Epithelial cell of prostate (primary cell): Measurements from ENCODE around the gene INPP4B.
"Not testable (repeated sequence)": the region's sequence is repeated elsewhere in the genome, so short reads cannot be mapped to it uniquely, and the experiment has no call there.

Source experiments
- DNase-seq: peaks from one replicate; pipeline ENCODE4 v3.0.0-alpha.2; 2011; ENCODE audit warnings: low read depth, low spot score
- H3K27ac ChIP-seq: fragments of 450-650 bp; 2 replicates; pipeline ENCODE4 v1.5.1; 2017; ENCODE audit warnings: mild to moderate bottlenecking

Gene INPP4B

DNA sequence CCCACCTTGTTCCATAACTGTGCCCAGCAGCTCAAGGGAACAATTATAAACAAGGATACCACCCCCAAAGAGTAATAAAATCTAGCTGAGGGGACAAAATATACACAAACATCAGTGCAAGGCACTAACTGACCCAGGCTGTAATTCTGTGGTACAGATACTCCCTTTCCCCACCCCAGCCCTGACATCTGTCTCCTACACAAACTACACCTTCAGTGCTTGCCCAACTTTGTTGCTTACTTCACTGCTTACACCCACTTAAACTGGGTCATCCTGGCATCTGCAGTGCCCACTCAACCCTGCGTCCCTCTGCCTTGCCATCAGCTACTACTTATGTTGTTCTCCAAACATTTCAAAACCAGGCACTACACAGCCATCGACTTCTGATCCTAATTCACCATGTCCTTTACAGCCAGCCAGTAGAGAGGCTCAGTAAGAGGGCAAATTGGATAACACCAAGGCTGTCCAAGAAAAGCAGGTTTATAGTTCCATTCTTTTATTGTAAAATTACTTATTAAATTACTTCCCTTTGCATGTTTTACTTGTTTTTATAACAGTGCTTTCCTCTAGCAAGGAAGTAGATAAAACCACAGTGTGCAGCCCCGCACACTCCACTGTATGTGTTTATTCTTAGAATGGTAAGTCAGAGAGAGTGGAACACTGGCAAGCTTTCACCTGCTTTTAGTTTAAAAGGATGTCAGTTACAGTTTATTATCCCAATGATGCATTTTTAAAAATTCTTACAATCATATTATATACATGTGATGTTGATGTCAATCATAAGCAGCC lies 149.6 kb downstream of the INPP4B start:
- no peak overlapping the region for H3K27ac ChIP-seq
- no peak for DNase-seq

DNA sequence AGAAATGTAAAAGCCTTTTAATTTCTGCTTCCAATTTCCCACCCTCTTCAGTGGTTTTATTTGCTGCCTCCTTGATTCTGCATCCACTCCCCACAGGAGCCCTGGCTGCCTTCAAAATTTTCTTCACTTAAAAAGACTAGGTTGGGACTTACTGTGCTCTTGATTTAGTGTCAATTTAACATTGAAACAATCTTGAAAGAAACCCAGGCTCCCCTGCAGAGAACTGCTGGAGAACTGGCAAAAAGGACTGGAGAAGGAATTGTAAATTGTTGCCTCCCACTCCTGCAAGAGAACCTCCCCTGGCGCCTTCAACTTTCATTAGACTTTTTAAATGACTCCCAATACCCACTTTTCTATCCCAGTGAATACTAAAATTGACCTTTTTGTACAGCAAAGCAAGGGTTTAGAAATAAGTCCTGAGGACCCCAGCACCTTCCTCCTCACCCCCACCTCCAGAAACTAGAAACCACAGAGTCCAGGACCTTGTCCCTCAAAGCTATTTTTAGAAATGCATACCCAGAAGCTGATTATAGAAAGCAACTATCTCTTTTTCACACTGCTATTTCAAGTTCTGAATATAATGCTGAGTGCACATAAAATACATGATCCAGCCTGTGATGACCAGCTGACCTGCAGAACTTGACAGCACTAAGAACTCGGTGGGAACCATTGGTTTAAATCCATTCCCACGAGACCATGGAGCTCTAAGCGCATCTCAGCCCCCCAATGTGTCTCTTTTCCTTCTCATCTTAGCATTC lies 155.5 kb downstream of the INPP4B start:
- no peak overlapping the region for H3K27ac ChIP-seq
- no peak for DNase-seq

DNA sequence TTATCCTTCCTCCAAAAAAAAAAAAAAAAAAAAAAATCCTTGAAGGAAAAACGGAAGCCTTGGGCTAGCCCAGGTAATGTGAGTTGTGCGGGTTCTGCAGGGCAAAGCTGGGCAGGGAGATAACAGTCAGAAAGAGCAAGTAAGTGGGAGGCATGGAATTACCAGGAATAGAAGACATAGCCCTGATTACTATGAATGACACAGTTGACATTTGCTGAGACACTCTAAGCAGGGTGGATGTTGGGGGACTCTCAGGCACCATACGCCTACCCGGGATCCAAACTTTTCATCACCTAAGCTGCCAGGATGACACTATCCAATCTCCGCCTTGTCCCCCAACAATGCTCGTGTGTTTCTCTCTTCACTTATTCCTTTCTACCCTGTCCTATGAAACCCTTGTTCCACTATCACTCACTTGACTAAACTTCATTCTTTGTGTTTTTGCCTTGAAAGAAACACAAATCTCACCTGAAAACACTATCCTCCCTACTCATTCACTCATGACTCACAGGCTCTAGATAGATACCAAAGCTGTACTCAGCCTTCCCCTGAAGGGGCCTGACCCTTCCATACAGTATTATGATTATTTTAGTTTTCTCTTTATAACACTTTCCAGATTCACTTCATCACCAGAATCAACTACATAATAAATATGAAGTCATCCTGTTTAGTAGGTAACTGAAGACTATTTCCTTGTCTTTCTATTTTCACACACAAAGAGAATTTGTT lies 158.4 kb downstream of the INPP4B start:
- H3K27ac ChIP-seq, result no peak overlapping the region
- DNase-seq, result no peak

DNA sequence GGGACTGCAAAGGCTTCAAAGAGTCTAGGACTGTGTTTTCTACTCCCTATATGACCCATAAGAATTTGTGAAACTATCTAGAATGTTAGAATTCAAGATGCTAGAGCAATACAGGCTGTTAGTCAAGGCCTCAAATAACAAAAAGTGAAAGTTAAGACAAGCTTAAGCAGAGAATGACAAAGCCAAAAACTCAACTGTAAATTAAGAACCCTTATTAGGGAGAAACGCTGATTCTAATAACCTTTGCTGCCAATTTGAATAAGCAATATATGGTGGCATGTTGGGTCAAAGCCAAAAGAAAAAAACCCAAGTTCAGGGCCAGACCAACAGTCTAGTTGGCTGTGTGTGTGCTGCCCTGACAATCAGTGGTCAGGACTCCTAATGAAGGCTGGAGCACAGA lies 160.0 kb downstream of the INPP4B start:
- no peak for DNase-seq
- H3K27ac ChIP-seq, result no peak overlapping the region

DNA sequence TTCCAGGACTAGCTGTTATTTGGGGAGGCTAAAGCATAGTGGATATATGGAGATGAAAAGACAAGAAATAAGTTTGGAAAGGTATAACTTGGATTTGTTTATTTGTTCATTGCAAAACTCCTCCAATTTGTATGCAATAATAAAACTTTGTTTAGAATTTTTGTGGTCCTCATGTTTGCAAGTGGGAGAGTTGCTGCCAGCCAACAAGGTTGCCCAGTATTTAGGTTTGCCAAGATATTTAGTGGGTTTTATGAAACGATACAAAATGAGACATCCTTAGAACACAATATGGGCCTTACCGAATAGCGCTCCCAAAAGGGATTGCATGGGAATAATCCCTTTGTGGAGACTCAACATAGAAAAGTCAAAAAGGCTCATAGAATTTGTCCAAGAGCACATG lies 162.1 kb downstream of the INPP4B start:
- no peak for DNase-seq
- H3K27ac ChIP-seq, result peak overlapping the region; percentile 11

DNA sequence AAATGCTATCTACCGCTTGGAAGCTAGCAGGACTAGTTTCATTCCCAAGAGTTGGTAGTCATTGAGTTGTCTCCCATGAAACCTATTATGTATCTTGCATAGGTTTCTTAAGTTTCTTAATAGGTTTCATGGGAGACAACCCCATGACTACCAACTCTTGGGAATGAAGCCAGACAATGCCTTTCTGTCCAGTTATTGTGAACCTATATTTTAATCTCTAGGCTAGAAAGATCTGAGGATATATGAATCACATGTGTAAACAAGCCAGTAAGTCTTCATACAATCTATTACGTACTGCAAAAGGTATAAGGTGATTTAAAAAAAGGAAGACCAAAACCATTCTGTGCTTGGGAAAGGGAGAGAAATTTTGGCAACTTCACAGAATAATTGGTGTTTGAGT lies 162.6 kb downstream of the INPP4B start:
- H3K27ac ChIP-seq, result peak overlapping the region; percentile 11
- peak; percentile 76 for DNase-seq

DNA sequence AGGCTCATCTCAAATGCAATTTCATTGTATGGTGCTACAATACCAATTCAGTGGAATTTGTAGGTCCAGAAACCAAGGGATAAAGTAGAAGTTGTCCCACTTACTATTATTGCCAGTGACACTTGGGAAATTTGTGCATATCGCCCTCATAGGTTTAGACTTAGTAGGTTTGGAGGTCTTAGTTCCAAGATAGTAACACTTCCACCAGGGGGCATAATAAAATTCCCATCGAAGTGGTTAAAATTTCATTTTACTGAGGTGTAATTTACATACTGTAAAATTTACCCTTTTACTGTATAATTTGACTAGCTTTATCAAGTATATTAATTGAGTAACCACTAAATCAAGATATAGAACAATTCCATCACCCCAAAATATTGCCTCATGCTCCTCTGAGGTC lies 174.6 kb downstream of the INPP4B start:
- DNase-seq, result no peak
- no peak overlapping the region for H3K27ac ChIP-seq

DNA sequence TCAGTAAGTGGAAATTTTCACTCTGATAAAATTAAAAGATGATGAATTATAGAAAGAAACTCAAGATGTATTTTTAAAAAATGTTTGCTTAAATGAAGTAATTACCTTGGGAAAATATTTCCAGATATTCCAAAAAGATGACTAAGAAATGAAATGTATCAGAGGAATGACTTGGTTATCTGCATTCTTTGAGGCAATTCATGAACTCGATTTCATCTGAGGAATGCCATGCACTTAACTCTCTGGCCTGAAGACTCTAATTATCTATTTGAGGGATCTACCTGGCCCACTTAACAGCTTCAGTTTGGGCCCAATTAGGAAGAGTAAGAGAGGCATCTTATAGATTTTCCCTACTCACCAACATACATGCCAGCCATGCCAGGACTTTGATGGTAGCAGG lies 182.3 kb downstream of the INPP4B start:
- no peak overlapping the region for H3K27ac ChIP-seq
- no peak for DNase-seq

DNA sequence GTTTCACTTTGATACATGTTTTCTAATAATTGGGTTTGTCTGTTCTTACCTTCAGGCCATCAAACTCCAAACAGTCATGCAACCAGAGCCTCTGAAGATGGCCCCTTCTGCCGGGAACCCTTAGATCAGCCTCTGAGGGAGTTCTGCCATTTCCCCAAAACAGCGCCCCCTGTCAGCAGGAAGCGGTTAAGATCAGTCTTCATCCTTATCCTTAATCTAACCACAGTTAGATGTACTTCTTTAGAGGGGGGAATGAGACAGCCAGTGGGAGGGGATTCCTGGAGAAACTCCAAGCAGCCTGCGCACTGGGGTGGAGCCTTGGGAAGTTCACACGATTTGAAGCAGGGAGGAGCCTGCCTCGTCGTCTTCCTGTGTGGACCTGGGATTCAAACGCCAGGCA lies 185.4 kb downstream of the INPP4B start:
- no peak overlapping the region for H3K27ac ChIP-seq
- DNase-seq, result no peak

DNA sequence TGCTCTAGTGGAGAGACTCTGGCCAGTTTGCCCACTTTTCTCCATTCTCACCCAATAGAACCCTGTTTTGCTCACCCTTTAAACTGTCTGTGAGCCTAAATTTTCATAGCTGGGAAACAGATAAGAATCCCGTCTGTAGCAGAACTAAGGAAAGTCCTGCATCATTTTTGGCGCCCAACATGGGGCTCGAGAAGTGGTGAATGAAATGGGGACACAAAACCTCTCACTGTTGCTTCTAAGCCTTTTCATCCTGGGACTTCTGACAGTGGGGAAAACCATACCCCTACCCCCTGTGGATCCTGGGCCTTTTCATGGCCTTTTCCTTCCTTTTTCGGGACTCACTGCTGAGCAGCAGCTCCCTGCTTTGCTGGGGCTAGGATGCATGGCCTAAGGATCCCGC lies 189.9 kb downstream of the INPP4B start:
- H3K27ac ChIP-seq, result no peak overlapping the region
- DNase-seq, result no peak

DNA sequence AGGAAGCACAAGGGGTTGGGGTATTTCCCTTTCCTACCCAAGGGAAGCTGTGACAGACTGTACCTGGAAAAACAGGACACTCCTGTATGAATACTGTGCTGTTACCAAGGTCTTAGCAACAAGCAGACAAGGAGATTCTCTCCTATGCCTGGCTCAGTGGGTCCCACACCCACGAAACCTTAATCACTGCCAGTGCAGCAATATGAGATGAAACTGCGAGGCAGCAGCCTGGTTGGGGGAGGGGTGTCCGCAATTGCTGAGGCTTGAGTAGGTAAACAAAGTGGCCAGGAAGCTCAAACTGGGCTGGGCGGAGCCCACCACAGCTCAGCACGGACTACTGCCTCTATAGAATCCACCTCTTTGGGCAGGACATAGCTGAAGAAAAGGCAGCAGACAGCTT lies 197.7 kb downstream of the INPP4B start:
- peak overlapping the region; percentile 20 for H3K27ac ChIP-seq
- peak; percentile 24 for DNase-seq

DNA sequence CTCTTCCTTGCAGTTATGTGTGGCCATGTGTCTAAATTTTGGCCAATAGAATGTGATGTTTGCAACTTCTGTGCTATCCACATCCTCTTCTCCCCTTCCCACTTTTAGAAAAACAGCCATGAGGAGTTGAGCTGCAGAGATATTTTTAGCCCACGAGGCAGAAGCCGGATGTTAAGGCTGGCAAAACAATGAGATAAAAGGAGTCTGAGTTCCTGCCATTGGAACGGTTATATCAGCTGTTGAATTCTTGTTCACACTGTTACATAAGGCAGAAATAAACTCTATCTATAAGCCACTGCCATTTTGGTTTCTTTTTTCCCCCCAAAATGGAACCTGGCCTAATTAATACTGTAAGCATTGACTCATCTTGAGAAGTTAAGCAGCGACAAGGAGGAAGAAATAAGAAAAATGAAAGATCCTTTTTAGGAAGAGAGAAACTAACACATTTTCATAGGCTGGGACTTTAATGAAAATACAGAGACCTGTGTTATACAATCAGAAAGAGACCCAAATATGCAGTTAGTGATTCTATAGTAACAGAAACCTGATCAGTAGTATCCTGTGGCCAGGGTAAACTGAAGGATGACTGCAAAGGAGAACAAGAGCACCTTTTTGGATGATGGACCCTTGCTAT lies 200.5 kb downstream of the INPP4B start:
- H3K27ac ChIP-seq, result no peak overlapping the region
- DNase-seq, result no peak

DNA sequence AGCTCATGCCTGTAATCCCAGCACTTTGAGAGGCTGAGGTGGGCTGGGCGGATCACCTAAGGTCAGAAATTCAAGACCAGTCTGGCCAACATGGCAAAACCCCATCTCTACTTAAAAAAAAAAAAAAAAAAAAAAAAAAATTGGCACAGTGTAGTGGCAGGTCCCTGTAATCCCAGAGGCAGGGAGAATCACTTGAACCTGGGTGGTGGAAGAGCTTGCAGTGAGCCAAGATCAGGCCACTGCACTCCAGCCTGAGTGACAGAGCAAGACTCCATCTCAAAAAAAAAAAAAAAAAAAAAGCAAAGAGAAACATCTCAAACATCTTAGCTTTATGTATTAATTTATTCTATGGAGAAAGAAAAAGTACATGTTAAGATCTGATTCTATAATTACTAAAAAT lies 201.5 kb downstream of the INPP4B start:
- not testable (repeated sequence) for H3K27ac ChIP-seq, DNase-seq

DNA sequence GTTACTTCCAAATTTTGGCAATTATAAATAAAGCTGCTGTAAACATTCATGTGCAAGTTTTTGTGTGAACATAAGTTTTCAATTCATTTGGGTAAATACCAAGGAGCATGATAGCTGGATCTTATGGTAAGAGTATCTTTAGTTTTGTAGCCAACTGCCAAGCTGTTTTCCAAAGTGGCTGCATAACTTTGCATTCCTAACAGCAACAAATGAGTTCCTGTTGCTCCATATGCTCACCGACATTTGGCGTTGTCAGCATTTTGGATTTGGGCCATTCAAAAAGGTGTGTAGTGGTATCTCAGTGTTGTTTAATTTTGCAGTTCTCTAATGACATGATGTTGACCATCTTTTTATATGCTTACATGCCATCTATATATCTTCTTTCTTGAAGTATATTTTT lies 208.5 kb downstream of the INPP4B start:
- DNase-seq, result no peak
- no peak overlapping the region for H3K27ac ChIP-seq

DNA sequence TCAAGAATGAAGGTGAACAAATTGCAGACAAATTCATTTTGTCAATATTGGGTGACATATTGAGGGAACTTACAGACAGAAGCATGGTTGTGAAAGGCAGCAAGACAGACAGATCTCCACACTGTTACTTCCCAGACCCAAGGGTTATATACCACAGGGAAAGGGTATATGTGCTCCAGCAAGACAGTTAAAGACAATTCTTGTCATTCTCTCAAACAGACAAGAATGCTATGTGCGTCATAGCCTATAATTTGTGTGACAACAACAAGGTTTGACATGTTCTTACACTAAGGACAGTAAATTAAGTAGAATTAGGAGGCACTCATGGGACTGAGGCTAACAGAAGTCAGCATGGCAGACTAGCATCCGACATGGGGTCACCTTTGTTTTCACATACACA lies 214.3 kb downstream of the INPP4B start:
- DNase-seq, result no peak
- no peak overlapping the region for H3K27ac ChIP-seq

DNA sequence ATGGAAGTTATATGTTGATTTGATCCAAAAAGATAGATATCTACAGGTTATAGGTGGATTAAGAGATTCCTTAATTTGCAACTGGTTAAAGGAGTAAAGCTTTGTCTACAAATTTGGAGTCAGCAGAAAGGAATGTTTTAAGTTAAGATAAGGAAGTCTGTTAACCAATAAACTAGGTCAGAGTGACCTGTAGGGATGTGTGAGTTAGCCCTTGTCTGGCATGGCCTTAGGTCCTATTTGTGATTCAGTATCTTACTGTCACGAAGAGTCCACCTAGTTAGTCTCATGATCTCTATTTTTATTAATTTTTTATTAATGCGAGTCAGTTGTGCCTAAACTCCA lies 230.8 kb downstream of the INPP4B start:
- peak; percentile 34 for DNase-seq
- H3K27ac ChIP-seq, result peak overlapping the region; percentile 70

DNA sequence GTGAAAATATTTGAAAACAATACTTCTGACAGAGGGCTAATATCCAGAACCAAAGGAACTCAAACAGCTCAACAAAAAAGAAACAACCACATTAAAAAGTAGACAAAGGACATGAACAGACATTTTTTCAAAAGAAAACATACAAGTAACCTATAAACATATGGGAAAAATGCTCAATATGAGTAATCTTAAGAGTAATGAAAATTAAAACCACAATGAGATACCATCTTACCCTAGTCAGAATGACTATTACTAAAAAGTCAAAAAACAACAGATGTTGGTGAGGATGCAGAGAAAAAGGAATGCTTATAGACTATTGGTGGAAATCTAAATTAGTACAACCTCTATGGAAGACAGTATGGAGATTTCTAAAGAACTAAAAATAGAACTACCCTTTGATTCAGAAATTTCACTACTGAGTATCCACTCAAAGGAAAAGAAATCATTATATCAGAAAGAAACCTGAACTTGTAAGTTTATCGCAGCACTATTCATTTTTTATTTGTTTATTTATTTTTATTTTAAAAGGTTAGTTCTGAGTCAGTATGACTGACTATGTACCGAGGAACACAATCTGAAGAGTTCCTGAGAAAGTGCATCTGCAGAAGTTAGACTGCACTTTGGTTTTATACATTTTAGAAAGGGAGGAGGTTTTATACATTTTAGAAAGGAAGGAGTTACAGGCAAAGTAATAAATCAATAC lies 231.3 kb downstream of the INPP4B start:
- no peak for DNase-seq
- peak overlapping the region; percentile 70 for H3K27ac ChIP-seq

DNA sequence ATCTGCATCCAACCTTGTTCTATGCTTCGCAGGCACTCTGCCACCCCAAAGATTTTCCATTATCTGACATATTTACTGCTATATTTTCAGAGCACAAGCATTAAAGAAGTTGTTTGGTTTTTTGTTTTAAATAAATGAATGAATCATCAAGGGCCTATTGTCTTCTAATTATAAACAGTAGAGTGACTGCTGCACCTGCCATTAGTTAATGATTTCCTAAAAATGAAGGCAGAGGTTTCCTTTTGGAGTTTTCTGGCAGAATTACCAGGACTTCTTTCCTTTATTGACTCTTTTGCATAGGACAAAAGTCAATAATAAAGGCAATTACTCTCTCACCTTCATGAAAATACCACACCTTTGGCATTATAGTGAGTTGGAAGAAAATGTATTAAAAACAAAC lies 238.1 kb downstream of the INPP4B start:
- DNase-seq, result no peak
- no peak overlapping the region for H3K27ac ChIP-seq

DNA sequence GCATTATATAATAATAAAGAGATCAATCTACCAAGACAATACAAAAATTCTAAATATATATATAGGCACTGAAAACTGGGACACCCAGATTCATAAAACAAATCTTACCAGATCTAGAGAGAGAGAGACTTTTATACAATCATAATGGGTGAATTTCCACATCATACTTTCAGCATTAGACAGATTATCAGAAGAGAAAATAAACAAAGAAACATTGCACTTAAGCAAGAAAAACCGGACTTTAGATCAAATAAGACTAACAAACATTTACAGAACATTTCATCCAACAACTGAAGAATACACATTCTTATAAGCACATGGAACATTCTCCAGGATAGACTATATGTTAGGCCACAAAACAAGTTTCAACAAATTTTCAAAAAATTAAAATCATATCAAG lies 245.1 kb downstream of the INPP4B start:
- no peak for DNase-seq
- H3K27ac ChIP-seq, result no peak overlapping the region

DNA sequence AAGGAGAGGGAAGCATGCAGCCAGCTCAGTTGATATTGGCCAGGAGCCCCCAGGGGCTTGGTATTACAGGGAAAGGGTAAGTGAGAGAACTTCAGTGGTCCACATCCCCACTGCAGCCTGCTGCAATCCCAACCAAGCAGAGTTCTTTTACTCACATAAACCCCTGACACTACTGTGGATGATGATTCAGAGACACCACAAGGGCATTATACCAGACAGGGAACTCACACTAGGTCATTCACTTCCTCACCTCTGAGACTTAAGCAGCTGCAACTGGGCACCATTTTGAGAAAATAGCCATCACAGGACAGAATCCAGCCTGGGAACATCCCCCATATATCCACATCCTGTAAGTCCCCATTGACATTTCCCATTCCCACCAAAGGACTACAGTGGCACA lies 248.0 kb downstream of the INPP4B start:
- no peak overlapping the region for H3K27ac ChIP-seq
- DNase-seq, result no peak
